Adrenal gland (tissue), 5 donors: Measurements from ENCODE around the gene INPP4B.

Experiments
- POLR2A ChIP-seq, 2 donors: fragments of 450-650 bp; IDR thresholded peaks; one replicate each; pipeline ENCODE4 v1.6.1; 2017; ENCODE audit warnings: antibody characterized with exemption in 2 of 2, mild to moderate bottlenecking in 2 of 2, moderate library complexity in 1 of 2
- TF ChIP-seq, protein P1 (sequence below), 6 experiments: fragments of 450-650 bp in 4 of 6; fragments of 200-600 bp in 2 of 6; sonication (generic) in 1 of 6; IDR thresholded peaks; 1 replicate in 5 of 6; 2 replicates in 1 of 6; pipeline versions ENCODE4 v1.5.1 to v1.8.0; 2016 to 2021; ENCODE audit warnings: antibody characterized with exemption in 6 of 6, mild to moderate bottlenecking in 2 of 6, moderate library complexity in 1 of 6
- donor health status: DM: no; HTN: no; CAD: no.

- TF ChIP-seq, protein P1, sequence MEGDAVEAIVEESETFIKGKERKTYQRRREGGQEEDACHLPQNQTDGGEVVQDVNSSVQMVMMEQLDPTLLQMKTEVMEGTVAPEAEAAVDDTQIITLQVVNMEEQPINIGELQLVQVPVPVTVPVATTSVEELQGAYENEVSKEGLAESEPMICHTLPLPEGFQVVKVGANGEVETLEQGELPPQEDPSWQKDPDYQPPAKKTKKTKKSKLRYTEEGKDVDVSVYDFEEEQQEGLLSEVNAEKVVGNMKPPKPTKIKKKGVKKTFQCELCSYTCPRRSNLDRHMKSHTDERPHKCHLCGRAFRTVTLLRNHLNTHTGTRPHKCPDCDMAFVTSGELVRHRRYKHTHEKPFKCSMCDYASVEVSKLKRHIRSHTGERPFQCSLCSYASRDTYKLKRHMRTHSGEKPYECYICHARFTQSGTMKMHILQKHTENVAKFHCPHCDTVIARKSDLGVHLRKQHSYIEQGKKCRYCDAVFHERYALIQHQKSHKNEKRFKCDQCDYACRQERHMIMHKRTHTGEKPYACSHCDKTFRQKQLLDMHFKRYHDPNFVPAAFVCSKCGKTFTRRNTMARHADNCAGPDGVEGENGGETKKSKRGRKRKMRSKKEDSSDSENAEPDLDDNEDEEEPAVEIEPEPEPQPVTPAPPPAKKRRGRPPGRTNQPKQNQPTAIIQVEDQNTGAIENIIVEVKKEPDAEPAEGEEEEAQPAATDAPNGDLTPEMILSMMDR (IDR thresholded peaks at IDR 0.05): no peak
- TF ChIP-seq POLR2A (IDR thresholded peaks at IDR 0.05): no peak
Observed at GRCh38 chr4:142274137-142274536, 572.0 kb downstream of the INPP4B start.
